ENCODE results near the gene TMEM117. TPM values are rescaled to one million over a fixed set of nuclear protein-coding genes. Genes with fewer than 3 reads are reported as not detected.

Gene TMEM117
- polyA plus RNA-seq, 3 donors = 1.9 to 4.0 (median 2.5) TPM

GRCh38 chr12:44287545-44287944, 451.7 kb downstream of the TMEM117 start:
- no peak overlapping the region for H3K27ac ChIP-seq (ENCODE audit: low read depth, low read length)

GRCh38 chr12:44294649-44295048, 458.8 kb downstream of the TMEM117 start:
- no peak overlapping the region for H3K27ac ChIP-seq (ENCODE audit: low read depth, low read length)
- 83 to 97% (median 88%) methylated on average over 1 of the region's 1 CpG for WGBS, 3 donors

- no peak overlapping the region for H3K27ac ChIP-seq (ENCODE audit: low read depth, low read length)
- WGBS, 3 donors = 89 to 93% (median 92%) methylated on average over 4 of the region's 4 CpGs
Measured at GRCh38 chr12:44295958-44296623, 460.2 kb downstream of the TMEM117 start.

GRCh38 chr12:44296624-44297197, 460.8 kb downstream of the TMEM117 start:
- 85 to 86% (median 86%) methylated on average over 4 of the region's 4 CpGs for WGBS, 3 donors
- H3K27ac ChIP-seq (ENCODE audit: low read depth, low read length) = no peak overlapping the region

- WGBS, 3 donors = 56 to 73% (median 69%) methylated on average over 3 of the region's 3 CpGs
- H3K27ac ChIP-seq (ENCODE audit: low read depth, low read length) = no peak overlapping the region
Measured at GRCh38 chr12:44299524-44299923, 463.6 kb downstream of the TMEM117 start.

GRCh38 chr12:44307506-44308168, 471.8 kb downstream of the TMEM117 start:
- 74 to 85% (median 77%) methylated on average over 7 of the region's 7 CpGs for WGBS, 3 donors
- no peak overlapping the region for H3K27ac ChIP-seq (ENCODE audit: low read depth, low read length)

GRCh38 chr12:44313188-44313587, 477.3 kb downstream of the TMEM117 start:
- H3K27ac ChIP-seq (ENCODE audit: low read depth, low read length) = no peak overlapping the region

GRCh38 chr12:44314007-44314500, 478.2 kb downstream of the TMEM117 start:
- H3K27ac ChIP-seq (ENCODE audit: low read depth, low read length) = no peak overlapping the region
- 93 to 100% (median 98%) methylated on average over 1 of the region's 1 CpG for whole genome bisulfite sequencing, 3 donors

GRCh38 chr12:44317651-44318126, 481.8 kb downstream of the TMEM117 start:
- no peak overlapping the region for H3K27ac ChIP-seq (ENCODE audit: low read depth, low read length)
- WGBS, 3 donors = 72 to 81% (median 74%) methylated on average over 7 of the region's 7 CpGs

GRCh38 chr12:44331269-44331668, 495.4 kb downstream of the TMEM117 start:
- H3K27ac ChIP-seq (ENCODE audit: low read depth, low read length) = no peak overlapping the region

- WGBS, 3 donors = 78 to 82% (median 82%) methylated on average over 5 of the region's 5 CpGs
- H3K27ac ChIP-seq (ENCODE audit: low read depth, low read length) = no peak overlapping the region
Measured at GRCh38 chr12:44334347-44334746, 498.5 kb downstream of the TMEM117 start.

GRCh38 chr12:44335030-44335429, 499.1 kb downstream of the TMEM117 start:
- no peak overlapping the region for H3K27ac ChIP-seq (ENCODE audit: low read depth, low read length)

GRCh38 chr12:44336577-44336976, 500.7 kb downstream of the TMEM117 start:
- 89 to 93% (median 91%) methylated on average over 2 of the region's 2 CpGs for WGBS, 3 donors
- no peak overlapping the region for H3K27ac ChIP-seq (ENCODE audit: low read depth, low read length)

- H3K27ac ChIP-seq (ENCODE audit: low read depth, low read length) = no peak overlapping the region
Measured at GRCh38 chr12:44342371-44342770, 506.5 kb downstream of the TMEM117 start.

- no peak overlapping the region for H3K27ac ChIP-seq (ENCODE audit: low read depth, low read length)
Measured at GRCh38 chr12:44347145-44347544, 511.3 kb downstream of the TMEM117 start.

GRCh38 chr12:44357494-44357893, 521.6 kb downstream of the TMEM117 start:
- WGBS, 3 donors = 89 to 98% (median 97%) methylated on average over 2 of the region's 2 CpGs
- no peak overlapping the region for H3K27ac ChIP-seq (ENCODE audit: low read depth, low read length)

GRCh38 chr12:44358636-44359035, 522.8 kb downstream of the TMEM117 start:
- 91 to 97% (median 92%) methylated on average over 1 of the region's 1 CpG for WGBS, 3 donors

GRCh38 chr12:44362947-44363346, 527.1 kb downstream of the TMEM117 start:
- no peak overlapping the region for H3K27ac ChIP-seq (ENCODE audit: low read depth, low read length)
- WGBS, 3 donors = 72 to 86% (median 85%) methylated on average over 2 of the region's 2 CpGs

More at GRCh38 chr12:44358636-44359035, 522.8 kb downstream of the TMEM117 start:
- H3K27ac ChIP-seq (ENCODE audit: low read depth, low read length) = no peak overlapping the region

GRCh38 chr12:44367136-44367535, 531.3 kb downstream of the TMEM117 start:
- 87 to 94% (median 91%) methylated on average over 1 of the region's 1 CpG for WGBS, 3 donors
- no peak overlapping the region for H3K27ac ChIP-seq (ENCODE audit: low read depth, low read length)

GRCh38 chr12:44367916-44368315, 532.0 kb downstream of the TMEM117 start:
- WGBS, 3 donors = 75 to 96% (median 84%) methylated on average over 2 of the region's 2 CpGs
- no peak overlapping the region for H3K27ac ChIP-seq (ENCODE audit: low read depth, low read length)

All from adipose tissue (tissue), 3 donors.